NCI-H1694 treated with DMSO at 0.1 percent for 48 hours (cell line): ENCODE measurements around the gene DISP3.

ENCODE experiments used
- DNase-seq: peaks from one replicate; lab custom pipeline; 2025; lab: John Stamatoyannopoulos, UW

Gene DISP3

DNA sequence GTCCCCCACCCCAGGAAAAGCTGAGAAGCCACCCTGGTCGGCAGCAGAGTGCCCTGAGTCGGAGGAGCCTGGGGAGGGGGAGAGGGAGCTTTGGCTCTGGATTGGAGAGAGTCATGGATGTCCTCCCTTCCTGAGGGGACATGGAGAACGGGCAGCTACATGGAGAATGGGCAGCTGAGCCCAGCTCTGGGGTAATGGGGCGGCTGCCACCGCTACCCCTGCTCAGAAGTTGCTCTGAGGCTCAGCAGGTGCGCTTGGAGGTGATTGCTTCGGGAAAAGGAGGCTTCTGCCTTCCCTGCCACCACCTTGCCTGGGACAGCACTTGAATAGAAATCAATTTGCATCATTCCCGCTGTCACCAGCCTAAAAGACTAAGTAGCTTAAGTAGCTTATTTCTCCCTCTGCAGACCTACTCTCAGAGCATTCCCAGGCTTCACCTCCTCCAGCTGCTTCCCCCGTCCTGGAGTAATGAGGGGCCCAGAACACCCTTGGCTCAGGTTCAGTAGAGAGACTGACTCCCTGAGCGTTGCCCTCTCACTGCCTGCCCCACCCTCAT lies 8.3 kb downstream of the DISP3 start:
- DNase-seq, result no peak

DNA sequence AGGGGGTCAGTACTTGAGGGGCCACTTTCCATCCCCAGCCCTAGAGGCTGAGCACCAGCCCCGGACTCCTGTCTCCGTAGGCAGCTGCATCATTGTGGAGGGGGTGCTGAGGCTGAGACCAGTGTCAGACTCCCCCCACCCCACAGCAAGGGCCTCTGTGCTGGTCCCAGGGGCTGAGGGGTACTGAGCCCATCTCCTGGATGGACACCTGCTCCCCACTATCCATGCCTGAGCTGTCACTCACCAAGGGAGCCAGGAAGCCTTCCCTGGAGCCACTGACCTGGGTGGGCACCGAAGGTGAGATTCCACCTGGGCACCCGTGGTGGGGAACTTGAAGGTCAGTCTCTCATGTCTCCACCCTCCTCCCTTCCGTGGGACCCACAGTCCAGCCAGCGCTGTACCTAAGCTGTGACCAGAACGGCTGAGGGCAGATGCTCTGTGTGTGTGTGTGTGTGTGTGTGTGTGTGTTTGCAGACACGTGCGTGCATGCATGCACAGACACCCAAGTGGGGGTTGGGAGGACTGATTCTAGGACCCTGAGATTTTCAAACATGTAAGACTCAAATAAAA lies 9.3 kb downstream of the DISP3 start:
- DNase-seq, result no peak

DNA sequence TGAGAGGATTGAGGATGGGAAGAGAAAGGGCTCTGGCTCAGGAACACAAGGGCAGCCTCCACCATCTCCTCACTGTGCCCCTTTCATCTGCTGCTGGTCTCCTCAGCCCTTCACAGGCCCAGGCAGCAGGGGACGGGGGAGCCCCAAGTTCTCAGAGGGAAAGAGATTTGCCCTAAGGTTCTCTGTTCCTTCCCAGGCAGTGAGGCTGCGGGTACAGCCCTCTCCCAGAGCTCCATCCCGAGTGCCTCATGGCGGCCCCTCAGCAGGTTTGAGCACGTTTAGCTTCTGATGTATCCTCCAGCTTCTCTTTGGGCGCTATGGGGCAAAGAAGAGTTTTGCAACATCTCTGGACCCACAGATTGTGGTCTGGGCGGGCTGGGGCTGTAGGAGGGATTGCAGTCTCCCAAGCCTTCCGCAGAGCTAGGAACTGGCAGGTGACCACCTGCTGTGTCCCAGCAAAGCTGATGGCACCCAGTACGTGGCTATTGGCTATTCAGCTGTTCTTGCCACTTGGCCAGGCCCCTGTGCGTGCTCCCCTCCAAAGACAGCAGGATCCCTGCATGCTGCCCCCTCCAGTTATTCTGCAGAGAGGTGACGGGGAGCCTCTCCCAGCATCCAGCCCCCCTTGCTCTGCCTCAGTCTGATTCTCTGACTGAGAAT lies 10.1 kb downstream of the DISP3 start:
- DNase-seq, result no peak

DNA sequence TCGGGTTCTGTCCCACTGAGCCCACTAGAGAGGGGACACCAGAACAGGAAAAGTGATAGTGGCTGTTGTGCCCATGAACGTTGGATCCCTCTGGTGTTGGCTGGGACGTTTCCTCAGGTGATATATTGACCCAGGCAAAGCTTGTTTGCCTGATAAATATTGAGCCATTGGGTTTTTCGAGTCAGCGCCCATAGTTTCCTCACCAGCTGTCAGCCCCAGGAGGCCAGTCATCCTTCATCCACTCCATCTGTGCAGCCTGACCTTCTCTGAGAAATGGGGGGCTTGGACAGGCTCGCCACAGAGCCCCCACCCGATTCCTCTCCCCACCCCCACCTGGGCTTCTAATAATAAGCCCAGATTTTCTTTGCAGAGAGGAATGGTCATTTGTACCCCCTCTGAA lies 13.3 kb downstream of the DISP3 start:
- no peak for DNase-seq

DNA sequence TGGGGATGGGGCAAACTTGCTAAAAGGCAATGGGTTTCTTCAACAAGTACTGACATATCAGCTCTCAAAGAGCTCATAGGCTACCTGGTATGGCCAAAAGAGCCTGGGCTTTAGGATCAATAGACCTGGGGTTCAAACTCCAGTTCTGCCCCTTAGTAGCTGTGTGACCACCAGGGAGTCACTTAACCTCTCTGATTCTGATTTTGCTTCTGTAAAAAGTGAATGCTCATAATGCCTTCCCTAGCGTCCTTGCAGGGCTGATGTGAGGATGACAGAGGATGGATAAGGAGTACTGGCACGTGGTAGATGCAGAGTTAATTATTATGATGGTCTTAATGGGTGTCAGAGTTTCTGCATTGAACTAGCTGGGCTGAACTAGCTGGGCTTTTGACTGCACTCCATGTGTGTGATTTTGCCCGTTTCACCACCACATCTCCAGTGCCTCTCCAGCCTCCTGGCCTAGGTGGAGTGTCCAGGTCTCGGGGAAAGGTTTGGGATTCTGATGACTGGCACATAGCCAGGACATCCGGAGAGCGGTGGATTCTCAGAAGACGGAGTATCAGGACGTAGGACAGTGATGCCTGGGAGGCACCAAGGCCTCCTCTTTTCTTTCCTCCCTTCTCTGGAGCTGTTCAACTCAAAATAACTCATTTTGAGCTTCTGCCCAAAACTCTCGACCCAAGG lies 15.2 kb downstream of the DISP3 start:
- no peak for DNase-seq

DNA sequence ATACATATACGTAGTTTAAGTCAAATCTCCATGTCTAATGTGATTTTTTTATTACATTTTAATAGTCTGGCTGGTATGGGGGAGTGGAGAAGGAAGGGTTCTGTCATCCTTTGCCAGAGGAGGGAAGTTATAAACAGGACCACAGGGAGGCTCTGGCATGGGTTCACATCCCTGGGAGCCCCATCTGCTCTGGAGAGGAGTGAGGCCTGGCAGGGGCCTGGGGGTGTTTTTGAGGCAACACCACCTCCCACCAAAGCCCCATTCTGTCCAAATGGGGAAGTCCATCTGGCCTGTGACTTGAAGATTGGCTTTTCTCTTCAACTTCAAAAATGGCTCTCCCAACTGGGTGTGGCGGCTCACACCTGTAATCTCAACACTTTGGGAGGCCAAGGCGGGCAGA lies 15.8 kb downstream of the DISP3 start:
- no peak for DNase-seq

DNA sequence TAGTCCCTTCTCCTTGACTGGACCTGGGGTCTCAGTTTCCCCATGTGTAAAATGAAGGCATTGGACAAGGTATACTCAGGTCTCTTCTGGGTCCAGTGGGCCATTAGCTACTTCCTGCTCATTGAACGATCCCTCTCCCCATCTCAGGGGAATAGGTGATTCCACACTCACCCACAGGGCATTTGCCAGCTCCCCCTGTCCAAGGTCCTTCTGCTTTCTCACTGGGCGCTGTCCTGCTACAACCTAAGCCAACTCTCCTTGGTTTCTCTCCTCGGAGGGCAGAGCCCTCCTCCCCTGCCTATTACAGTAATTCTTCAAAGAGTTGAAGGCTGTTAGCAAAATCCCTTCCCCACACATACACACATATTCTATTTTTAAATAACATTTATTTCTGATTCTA lies 16.6 kb downstream of the DISP3 start:
- DNase-seq, result no peak

DNA sequence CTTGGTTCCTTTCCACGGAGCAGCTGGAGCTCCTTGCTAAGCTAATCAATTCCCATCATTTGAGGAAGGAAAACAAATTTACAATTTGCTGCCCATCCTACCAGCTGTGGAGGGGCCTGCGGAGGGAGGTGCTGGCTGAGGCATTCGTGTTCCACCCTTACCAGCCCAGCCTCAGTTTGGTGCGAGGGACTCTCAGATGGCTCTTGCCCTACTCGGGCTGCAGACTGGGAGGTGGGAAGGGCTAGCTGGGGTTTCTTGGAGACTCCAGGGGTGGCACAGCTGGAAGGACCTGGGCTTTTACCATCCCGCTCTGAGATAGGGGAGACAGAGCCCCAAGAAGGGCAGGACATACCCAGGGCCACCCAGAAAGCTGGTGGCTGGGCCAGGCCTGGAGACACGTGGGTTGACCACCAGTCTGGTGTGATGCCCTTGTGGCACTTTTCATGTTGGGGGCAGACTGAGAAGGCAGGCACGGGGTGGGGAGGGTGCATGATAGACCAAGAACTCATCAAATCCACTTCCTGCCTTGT lies 17.7 kb downstream of the DISP3 start:
- DNase-seq, result no peak

DNA sequence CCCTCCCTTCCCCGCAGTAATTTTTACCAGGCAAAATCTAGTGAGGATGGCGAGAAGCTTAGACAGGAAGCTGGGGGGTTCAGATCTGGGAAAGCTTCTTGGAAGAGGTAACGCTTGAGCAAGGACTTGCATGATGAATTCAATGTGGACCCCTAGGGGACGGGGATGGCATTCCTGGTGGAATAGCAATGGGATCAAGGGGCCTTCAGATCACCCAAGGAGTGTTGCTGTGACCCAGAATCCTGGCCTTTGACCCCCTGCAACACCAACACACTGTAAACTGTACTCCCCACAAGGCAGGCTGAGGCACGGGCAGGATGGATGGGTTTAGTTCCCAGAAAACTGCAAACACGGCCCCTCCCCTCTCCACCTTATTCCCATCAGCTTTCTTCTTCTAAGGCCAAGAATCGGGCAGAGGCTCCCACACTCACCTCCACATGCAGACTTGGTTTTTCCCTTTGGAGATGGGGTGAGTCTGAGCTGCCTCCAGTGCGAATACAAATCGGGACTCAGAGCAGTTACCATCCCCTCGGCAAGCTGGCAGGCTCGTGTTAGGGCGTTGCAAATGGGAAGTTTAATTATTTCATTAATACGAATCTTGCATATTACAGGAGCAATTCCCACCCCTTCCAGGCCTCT lies 20.1 kb downstream of the DISP3 start:
- DNase-seq, result no peak

DNA sequence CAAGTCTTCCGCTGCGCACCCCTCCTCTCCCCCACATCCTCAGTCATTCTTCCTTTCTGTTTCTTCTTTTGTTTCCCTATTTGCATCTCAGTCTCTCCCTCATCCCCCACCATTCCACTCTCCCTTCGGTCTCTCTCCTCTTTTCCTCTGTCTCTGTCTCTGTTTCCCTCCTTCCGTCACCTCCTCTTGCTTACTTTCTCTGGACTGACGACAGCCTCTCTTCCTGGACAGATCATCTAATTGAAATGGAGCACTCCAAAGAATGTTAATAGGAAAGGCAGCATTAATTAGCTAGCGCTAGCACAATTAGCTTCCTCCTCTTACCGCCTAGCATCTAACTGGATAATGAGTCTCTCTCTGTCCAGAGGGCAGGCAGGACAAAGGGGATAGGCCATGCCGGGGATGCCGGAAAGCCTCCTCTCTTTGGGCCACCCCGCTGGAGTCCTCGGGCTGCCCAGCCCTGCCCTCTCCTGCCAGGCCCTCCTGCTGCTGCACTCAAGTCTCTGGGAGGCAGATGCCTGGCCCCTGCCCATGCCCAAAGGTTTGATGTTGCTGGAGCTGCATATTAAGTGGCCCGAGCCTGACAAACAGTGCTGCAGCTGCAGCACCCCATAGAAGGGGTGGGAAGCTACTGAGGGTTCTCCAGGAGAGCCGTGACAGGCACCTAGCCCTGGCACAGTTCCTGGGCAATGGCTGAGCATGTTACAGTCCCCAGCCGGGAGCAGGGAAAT lies 20.8 kb downstream of the DISP3 start:
- peak; percentile 26 for DNase-seq

DNA sequence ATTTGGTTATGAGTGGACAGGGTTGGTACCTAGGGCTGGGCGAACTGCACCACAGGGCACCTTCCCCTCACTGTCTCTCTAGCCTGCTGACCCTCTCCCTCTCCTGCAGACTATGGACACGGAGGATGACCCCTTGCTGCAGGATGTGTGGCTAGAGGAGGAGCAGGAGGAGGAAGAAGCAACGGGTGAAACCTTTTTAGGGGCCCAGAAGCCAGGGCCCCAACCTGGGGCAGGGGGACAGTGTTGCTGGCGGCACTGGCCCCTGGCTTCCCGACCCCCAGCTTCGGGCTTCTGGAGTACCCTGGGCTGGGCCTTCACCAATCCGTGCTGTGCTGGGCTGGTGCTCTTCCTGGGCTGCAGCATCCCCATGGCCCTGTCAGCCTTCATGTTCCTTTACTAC lies 21.9 kb downstream of the DISP3 start:
- no peak for DNase-seq

DNA sequence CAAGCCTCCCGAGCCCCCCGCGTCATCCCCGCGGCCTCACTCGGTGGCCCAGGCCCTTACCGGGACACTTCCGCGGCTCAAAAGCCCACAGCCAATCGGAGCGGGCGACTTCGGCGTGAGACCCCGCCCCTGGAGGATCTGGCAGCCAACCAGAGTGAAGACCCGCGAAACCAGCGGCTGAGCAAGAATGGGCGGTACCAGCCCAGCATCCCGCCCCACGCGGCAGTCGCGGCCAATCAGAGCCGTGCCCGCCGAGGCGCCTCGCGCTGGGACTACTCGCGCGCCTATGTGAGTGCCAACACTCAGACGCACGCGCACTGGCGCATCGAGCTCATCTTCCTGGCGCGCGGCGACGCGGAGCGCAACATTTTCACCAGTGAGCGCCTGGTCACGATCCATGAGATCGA lies 22.5 kb downstream of the DISP3 start:
- no peak for DNase-seq

DNA sequence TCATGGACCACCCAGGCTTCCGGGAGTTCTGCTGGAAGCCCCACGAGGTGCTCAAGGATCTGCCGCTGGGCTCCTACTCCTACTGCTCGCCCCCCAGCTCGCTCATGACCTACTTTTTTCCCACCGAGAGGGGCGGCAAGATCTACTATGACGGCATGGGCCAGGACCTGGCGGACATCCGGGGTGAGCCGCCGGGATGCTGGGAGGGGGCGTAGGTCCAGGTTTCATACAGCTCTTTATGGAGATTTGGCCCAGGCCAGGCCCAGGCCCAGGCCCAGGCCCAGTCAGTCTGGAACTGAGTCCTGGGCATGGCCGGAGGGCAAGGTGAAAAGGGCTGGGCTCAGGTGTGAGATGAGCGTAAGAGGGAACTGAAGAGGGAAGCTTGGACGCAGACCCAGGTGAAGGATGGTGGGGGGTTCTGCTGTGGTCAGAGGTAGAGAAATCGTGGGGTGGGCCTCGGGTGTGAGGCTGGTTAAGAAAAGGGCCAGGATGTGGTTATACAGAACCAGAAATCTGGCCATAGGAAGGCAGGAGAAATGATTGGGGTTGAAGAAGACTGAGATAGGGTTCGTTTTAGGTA lies 23.0 kb downstream of the DISP3 start:
- no peak for DNase-seq

DNA sequence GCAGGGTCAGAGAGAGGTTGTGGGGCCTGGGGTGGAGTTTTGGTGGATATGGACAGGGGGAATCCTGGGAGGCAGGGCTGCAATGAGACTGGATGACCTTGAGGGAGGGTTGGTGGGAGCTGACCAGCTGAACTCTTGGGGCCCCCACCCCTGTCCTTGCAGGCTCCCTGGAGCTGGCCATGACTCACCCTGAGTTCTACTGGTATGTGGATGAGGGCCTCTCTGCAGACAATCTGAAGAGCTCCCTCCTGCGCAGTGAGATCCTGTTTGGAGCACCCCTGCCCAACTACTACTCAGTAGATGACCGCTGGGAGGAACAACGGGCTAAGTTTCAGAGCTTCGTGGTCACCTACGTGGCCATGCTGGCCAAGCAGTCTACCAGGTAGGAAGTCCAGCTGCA lies 23.6 kb downstream of the DISP3 start:
- DNase-seq, result no peak

DNA sequence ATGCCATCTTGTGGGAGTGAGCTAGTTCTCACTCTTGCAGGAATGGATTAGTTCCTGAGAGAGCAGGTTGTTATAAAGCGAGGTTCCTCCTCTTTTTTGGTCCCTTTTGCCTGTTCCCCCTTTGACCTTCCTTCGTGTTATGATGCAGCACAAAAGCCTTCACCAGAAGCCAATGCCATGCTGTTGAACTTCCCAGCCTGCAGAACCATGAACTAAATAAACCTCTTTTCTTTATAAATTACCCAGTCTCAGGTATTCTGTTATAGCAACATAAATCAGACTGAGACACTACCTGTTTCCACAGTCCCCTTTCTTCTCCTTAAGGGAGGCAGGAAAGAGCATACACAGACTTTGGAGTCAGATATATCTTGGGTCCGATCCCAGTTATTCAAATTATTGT lies 25.6 kb downstream of the DISP3 start:
- no peak for DNase-seq

DNA sequence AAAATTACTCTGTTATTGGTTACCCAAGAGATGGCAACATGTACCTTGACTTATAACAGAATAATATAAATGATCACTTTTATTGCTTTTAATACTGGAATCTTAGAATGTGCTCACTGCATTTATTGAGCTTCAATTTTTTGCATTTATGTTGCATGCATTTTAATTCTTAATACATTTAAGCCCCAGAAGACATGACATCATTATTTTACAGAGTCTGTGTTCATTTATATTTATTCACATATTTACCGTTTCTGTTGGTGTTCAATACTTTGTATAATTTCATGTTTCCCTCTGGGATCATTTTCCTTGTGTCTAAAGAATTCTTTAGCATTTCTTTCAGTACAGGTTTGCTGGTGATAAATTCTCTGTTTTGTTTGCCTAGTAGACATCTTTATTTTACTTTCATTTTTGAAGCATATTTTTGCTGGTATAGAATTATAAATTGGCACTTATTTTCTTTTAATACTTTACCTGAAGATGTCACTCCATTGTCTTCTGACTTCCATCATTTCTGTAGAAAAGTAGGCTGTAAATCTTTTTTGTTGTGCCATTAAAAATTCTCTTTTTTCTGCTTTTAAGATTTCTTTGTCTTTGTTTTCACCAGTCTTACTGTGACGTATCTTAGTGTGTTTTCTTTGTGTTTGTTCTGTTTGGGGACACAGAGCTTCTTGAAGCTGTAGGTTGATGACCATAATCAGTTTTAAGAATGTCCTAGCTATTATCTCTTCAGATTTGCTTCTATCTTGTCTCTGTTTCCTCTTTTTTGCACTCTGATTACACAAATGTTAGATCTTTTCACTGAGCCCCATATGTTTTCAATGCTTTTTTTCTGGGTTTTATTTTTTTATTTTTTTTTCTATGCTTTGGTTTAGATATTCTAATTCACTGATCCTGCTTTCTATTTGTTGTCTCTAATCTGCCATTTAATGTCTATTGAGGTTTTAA lies 26.9 kb downstream of the DISP3 start:
- peak; percentile 18 for DNase-seq

DNA sequence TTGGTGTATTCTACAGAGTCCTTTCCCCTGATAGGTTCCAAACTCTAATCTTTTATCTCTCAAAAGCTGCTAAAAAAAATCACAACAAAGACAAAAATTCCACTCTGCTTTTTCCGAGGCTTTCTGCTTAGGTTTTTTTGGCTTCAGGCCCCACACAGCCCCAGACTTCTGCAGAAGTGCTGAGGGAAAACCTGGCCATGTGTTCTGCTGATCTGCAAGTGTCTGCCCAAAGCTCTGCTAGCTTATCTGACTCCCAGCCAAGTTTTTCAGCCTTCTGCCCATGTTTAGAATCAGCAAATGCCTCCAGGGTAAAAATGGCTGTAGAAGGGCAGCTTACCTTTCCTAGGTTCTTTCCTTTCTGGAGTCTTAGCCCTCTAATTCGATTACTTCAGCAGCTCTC lies 28.4 kb downstream of the DISP3 start:
- DNase-seq, result peak; percentile 75

DNA sequence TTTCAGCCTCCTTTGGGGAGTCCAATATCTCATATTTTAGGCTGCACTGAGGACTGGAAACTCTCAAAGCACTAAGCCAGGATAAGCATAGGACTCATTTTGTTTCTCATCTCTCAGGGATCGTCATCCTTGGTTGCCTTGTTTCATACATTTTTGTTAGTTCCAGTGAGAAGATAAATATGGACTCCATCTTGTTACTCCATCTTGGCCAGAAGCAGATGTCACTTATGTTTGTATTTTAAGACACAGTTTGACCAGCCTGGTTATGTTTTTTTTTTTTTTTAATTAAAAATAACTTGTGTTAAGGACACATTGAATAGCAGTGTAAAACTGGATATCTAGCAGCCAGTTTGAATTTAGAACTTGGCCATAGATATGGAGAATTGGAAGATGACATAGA lies 34.7 kb downstream of the DISP3 start:
- DNase-seq, result no peak

DNA sequence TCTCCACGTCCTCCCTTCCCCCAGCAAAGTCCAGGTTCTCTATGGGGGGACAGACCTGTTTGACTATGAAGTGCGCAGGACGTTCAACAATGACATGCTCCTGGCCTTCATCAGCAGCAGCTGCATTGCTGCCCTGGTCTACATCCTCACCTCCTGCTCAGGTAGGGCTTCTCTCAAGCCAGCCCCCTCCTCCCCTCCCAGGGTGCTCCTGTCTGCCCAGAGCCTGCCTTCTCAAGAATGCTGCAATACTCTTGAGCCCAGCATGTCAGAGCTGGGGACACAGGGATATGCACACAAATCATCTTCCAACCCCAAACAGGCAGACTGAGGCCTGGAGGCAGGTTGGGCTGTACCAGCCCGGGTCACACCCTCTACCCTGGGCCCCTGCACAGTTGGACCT lies 35.4 kb downstream of the DISP3 start:
- DNase-seq, result no peak
